ENCODE results near the gene IL32.

The IL32 gene

DNA sequence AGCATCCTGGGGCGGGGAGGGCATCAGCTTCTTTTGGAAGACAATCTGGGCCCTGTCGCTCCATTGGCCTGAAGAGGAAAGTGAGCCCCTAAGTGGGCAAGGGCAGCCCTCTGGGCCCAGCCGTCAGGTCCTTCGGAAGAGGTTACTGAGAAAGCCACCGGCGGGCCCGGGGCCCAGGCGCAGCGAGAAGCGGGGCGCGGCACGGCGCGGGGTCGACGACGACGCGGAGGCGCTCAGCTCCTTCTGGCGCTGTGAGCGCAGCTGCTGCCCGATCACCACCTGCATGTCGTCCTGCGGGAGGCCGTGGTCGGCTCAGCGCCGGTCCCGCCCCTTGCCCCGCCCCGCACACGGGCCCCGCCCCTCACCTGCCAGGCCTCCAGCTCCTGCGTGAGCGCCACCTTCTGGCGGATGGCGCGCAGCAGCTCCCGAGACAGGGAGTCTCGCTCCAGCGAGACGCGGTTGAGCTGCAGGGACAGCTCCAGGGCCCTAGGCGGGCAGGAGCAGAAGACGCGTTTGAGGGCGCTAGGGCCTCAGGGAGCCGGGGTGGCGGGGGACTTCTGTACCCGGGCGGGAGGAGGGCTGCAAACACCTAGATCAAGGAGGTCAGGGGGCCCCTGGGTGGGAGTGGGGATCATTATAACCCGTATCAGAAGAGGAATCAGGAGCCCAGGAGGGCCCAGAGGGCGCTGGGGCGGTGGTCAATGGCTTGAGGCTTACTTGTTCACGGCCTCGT lies 37.3 kb upstream of the IL32 start:
- peak; percentile 79 for DNase-seq (ENCODE audit: low read depth)

- DNase-seq (ENCODE audit: low read depth), result no peak
Measured at GRCh38 chr16:3028716-3029319, 36.6 kb upstream of the IL32 start.

DNA sequence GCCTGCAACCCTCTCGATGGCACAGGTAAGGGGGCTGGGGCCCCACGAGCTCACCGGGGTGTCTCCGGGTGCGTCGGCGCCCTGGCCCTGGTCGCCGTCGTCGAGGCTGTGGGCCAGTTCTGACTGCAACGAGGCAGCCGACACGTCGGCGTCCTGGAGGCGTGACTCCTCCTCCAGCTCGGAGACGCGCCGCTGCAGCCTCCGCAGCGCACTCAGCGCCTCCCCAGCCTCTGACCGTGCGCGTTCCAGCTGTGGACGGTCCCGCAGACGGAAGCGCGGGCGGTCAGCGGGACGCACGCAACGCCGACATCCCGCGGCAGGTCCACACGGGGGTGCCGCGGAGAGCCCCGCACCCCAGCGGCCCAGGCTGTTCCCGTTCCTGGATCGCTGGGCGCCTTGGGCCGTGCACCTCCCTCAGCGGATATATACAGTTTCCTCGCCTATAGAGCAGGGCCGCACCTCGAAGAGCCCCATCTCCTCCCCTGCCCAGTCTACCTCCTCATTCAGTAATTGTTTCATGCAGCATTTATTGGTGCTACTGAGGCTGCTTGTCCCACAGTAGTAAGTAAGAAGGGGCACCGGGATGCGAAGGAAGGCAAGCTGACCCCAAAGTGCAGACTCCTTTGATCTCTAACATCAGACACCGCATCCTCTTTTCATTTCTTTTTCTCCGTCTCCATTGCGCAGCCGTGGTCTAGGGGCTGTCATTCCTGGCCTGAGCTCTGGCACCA lies 35.8 kb upstream of the IL32 start:
- DNase-seq (ENCODE audit: low read depth), result peak; percentile 28

GRCh38 chr16:3030222-3031212 lies 34.9 kb upstream of the IL32 start:
- DNase-seq (ENCODE audit: low read depth), result no peak

DNA sequence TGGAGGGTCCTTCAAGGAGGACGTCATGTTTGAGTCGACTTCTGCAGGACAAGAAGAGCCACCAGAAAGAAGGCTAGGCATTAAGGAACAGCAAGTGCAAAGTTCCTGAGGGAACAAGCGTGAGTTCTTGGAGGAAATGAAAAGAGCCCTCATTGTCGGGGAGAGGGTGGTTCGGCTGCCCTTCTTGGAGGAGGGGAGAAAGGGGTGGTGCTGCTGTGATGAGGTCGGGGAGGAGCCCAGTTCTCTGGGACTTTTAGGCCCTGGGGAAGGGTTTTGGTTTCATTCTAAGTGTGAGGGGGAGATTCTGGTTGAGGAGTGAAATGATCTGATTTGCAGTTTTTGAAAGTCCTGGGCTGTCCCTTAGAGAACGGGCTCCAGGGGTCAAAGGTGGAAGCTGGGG lies 32.8 kb upstream of the IL32 start:
- no peak for DNase-seq (ENCODE audit: low read depth)

DNA sequence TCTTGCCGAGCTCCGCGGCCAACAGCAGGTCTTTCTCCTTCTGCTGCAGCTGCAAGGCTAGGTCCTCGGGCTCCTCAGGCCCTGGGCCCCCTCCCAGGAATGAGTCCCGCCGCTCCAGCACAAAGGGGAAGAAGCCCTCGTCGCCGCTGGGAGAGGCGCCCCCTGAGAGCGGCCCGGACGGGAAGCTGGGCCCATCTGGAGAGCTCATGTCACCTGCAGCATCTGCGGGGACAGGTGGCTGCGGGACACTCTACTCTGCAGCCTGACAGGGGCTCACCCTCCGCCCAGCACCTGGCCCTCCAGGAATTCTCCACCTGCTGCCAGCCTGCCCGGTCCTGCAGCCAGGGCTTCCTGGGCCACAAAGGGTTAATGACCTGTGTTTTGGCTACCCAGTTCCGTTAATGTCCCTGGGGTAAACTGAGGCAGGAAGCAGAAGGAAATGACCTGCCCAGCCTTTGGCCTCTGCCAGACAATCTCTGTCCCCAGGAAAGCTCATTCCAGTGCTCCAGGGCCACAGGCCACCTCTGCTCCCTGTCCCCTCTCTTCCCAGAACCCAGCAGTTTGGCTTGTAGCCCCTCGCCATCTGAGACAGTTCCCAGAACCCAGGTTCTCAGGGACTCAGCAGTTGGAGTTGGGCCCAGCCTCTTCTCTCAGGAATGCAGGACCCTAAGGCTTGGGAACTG lies 30.0 kb upstream of the IL32 start:
- no peak for DNase-seq (ENCODE audit: low read depth)

DNA sequence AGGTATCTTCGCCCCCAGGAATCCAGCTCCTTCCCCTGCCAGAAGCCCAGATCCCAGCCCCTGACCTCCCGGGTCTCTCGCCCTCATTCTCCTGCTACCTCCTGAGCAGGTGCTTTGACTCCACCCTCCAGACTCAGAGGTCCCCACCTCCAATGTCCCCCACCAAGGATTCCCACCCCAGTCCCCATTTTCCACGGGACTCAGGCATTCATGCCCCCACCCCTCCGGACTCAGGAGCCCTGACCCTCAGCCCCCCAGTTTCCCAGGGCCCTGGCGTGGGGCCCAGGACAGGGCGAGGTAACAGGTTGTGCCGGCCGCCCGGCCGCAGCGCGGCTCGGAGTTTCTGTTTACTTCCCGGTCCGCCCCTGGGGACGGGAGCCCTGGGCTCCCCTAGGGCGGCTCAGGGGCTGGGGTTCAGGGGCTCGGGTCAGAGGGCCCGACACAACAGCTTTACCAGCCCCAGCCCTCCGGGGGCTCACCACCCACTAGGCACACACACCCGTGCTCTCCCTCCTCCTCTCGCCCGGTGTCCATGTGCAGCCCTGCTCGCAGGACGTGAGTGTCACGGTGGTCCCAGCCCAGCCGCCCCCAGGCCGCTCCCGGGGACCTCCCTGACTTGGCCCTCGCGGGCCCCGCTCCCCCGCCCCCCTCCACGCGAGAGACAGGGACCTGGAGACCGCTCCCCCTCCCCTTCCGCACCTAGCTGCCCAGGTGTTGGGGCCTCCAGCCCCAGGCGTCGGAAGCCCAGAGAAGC lies 29.3 kb upstream of the IL32 start:
- DNase-seq (ENCODE audit: low read depth), result no peak

DNA sequence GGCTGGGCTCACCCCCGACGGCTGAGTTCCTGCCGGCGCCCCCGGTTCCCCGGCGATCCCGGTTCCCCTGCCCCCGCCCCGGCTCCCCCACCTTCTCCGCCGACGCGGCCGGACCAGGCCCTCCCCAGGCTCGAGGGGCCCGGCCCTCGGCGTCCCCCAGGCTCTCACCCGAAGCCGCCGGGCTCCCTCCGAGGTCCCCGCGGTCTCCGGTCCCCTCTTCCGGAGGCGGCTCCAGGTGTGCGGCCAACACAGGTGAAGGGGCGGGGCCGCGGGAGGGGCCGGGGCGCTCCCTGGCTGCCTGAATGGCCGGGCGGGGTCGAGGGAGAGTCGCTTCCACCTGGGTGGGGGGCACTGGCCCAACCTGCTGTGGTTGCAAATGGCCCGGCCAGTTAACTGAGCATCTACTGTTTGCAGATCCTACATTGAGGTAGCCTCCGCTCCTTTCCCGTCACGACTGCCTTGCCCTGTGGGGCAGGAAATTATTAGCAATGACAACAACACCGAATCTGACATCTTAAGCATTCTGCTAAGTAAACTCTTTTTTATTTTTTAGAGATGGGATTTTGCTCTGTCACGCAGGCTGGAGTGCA lies 28.6 kb upstream of the IL32 start, which contains the start of gene BICDL2:
Gene BICDL2, minus strand, starts transcription at position 219 of the 590 bp plus-strand sequence. CDS start 1,448 bp downstream, outside the sequence.
- DNase-seq (ENCODE audit: low read depth), result no peak

GRCh38 chr16:3038256-3038655 lies 27.2 kb upstream of the IL32 start:
- DNase-seq (ENCODE audit: low read depth), result no peak

- DNase-seq (ENCODE audit: low read depth), result no peak
Measured at GRCh38 chr16:3038896-3039295, 26.5 kb upstream of the IL32 start.

- no peak for DNase-seq (ENCODE audit: low read depth)
Measured at GRCh38 chr16:3042376-3042775, 23.1 kb upstream of the IL32 start.

DNA sequence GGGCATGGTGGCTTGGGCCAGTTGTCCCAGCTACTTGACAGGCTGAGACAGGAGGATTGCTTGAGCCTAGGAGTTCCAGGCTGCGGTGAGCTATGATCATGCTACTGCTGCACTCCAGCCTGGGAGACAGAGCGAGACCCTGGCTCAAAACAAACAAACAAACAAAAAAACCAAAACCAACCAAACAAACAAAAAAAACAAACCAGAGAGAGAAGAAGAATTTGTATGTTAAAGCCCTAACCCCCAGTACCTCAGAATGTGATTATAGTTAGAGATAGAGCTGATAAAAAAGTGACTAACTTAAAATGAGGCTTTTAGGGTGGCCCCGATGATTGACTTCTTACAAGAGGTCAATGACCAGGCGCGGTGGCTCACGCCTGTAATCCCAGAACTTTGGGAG lies 20.7 kb upstream of the IL32 start:
- no peak for DNase-seq (ENCODE audit: low read depth)

DNA sequence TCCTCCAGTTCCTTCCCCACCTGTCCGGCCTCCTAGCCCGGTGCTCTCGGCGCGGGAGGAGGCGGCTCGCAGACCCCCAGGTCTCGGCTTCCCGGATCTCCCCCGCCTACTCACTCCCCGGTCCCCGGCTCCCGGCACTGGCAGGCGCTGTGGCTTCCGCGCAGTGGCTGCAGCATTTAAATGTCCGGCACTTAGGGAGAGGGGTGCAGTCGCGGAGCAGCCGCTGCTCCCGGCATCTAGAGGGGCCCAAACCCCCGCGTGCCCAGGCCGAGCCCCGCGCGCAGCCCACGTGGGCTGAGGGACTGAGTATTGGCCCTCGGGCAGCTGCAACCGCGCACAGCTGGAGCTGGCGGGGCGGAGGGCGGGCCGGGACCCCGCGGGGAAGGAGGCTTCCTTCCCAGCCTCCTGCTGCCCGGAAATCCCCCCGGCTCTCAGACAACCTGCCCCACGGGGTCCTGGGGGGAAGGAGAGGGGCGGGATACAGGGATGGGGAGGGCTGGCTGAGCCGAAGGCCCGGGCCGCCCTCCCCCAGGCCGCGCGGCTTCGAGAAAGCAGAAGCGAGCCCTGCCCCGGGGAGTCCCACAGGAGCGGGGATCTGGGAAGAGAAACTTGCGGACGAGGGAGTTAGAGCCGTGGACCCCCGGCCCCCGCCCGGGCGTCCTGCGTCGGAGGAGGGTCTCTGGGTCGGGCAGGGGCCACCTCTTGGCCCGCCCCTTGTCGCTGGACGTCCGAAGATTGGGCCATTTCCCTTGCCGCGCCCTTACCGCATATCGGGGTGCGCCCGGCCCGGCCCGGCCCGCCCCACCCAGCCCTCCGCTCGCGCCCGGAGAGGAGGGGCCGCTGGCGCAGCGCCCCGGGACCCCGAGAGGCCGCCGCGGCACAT lies 19.4 kb upstream of the IL32 start, which contains the start of gene MMP25:
Gene MMP25, plus strand, starts transcription at position 804 of the 883 bp plus-strand sequence. CDS start 357 bp downstream, outside the sequence.
- DNase-seq (ENCODE audit: low read depth), result no peak

- DNase-seq (ENCODE audit: low read depth), result no peak
Measured at GRCh38 chr16:3046641-3047386, 18.6 kb upstream of the IL32 start.

DNA sequence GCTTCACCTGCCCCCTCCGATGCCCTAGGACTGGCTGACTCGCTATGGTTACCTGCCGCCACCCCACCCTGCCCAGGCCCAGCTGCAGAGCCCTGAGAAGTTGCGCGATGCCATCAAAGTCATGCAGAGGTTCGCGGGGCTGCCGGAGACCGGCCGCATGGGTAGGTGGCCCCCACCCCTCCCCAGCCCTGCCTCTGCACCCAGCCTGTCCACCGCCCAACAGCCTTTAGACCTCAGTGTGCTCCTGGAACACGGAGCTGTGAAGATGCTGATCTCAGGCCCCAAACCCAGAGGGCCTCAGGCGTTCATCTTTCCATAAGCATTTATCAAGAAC lies 18.1 kb upstream of the IL32 start:
- no peak for DNase-seq (ENCODE audit: low read depth)

- DNase-seq (ENCODE audit: low read depth), result no peak
Measured at GRCh38 chr16:3049921-3050481, 15.4 kb upstream of the IL32 start.

- no peak for DNase-seq (ENCODE audit: low read depth)
Measured at GRCh38 chr16:3050487-3050886, 15.0 kb upstream of the IL32 start.

GRCh38 chr16:3051009-3051408 lies 14.4 kb upstream of the IL32 start:
- DNase-seq (ENCODE audit: low read depth), result no peak

All from activated T-cell treated with anti-CD3 and anti-CD28 coated beads for 24 hours (primary cell).